Neural crest cell (in vitro differentiated cells): ENCODE data around the gene EYS. TPM values are rescaled to one million over a fixed set of nuclear protein-coding genes. Genes with fewer than 3 reads are reported as not detected.

Experiments used
- DNase-seq: peaks from one replicate; pipeline ENCODE4 v3.0.0; 2021; ENCODE audit warnings: low read depth, mixed read lengths, low spot score
- H3K27ac Mint-ChIP-seq: one replicate; pipeline ENCODE4 v1.8.0; 2021; ENCODE audit warnings: mild to moderate bottlenecking, mixed read lengths; ENCODE audit not compliant: unreplicated experiment
- H3K27me3 Mint-ChIP-seq: 2 replicates; pipeline ENCODE4 v1.8.0; 2021; ENCODE audit warnings: low read depth, mild to moderate bottlenecking, mixed read lengths
- H3K36me3 Mint-ChIP-seq: 2 replicates; pipeline ENCODE4 v1.8.0; 2021; ENCODE audit warnings: low read depth, mild to moderate bottlenecking, mixed read lengths
- H3K4me1 Mint-ChIP-seq: 2 replicates; pipeline ENCODE4 v1.8.0; 2021; ENCODE audit warnings: mixed read lengths
- H3K4me3 Mint-ChIP-seq: one replicate; pipeline ENCODE4 v1.8.0; 2021; ENCODE audit warnings: mild to moderate bottlenecking, mixed read lengths
- H3K9me3 Mint-ChIP-seq: 2 replicates; pipeline ENCODE4 v1.8.0; 2021; ENCODE audit warnings: mixed read lengths
- total RNA-seq: library from RNA; stranded (reverse); gene quantifications from 2 replicates; pipeline ENCODE4 v1.2.1, GENCODE V29; 2021
- TF ChIP-seq, protein P1 (sequence below): fragments of 200-600 bp; sonication (generic); conservative IDR thresholded peaks from 2 replicates; pipeline ENCODE4 v1.5.0; 2021; ENCODE audit warnings: antibody characterized with exemption, mild to moderate bottlenecking

EYS gene
- total RNA-seq, 1 donor from 2014 or later = 0.40 TPM

DNA sequence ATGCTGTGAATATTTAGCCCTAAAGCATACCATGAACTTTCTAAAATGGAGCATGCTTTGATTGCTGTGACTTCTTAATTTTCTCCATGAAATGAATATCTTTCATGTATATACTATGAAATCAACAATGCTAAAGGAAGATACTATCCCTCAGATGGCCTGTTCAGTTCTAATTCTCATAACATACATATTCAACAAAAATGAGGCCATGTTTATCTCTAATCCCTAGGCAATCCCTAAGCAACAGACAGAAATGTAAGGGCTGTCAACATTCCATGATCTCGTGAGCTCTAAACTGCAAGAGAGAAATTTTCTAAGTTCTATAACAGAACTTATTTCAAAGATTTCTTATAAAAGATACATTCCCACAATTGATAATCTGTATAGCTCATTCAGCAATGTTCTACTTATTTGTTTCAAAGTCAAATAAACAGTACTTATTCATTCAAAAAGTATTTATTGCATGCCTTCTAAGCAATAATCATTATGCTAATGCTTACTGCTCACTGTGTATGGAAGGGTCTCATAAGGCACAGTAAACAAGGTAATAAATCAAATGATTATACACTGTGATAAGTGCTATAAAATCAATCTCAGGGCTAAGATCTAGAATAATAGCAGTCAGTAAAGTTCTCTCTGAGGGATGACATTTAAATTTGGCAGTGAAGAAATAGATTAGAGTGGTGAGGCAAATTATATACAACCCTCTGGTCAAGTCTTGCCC is 1578.6 kb downstream of the EYS start:
- no peak overlapping the region for H3K4me3 Mint-ChIP-seq
- H3K36me3 Mint-ChIP-seq = no peaks in the 10 kb centered on the region
- H3K4me1 Mint-ChIP-seq = no peaks in the 10 kb centered on the region
- no peak overlapping the region for H3K27ac Mint-ChIP-seq
- no peaks in the 10 kb centered on the region for H3K9me3 Mint-ChIP-seq
- DNase-seq = no peak
- no peaks in the 10 kb centered on the region for H3K27me3 Mint-ChIP-seq
- TF ChIP-seq, protein P1, sequence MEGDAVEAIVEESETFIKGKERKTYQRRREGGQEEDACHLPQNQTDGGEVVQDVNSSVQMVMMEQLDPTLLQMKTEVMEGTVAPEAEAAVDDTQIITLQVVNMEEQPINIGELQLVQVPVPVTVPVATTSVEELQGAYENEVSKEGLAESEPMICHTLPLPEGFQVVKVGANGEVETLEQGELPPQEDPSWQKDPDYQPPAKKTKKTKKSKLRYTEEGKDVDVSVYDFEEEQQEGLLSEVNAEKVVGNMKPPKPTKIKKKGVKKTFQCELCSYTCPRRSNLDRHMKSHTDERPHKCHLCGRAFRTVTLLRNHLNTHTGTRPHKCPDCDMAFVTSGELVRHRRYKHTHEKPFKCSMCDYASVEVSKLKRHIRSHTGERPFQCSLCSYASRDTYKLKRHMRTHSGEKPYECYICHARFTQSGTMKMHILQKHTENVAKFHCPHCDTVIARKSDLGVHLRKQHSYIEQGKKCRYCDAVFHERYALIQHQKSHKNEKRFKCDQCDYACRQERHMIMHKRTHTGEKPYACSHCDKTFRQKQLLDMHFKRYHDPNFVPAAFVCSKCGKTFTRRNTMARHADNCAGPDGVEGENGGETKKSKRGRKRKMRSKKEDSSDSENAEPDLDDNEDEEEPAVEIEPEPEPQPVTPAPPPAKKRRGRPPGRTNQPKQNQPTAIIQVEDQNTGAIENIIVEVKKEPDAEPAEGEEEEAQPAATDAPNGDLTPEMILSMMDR = no peak

DNA sequence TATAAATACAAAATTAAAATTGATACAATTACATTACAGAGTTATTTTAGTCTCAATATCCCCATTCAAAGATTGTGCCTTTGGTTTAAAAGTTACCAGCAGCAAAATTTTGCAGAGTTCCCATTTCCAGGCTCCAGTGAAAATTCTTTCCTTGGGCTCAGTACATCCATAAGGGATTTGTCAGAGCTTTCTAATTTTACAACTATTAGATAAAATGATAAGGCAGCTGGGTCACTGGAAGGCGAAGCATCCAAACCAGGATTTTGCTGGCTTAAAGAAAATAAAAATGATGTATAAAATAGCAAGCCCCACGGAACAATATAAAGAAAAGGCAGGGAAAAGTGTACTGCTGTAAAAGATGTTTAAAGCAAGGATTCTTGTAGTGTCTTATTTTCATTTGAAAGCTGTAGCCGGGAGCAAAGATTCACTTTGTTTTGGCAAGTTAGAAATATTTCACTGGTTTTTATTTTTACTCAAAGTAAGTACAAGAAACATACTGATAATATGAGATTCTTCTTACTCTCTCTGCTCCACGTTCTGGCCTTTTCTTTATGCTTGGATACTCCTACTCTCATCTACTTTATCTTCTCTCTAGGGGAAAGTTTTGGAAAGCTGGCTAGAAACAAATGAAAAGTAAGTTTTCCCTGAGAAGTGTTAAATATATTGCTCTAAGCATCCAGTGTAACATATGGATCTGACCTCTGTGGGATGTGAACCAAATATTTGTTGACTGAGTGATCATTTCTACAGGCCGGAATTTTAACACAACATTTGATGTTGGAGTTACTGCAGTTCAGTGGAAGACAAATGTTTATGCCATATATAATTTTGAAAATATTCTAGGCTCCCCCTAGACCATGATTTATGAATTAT is 1583.0 kb downstream of the EYS start:
- H3K27ac Mint-ChIP-seq = no peak overlapping the region
- TF ChIP-seq, protein P1 = no peak

DNA sequence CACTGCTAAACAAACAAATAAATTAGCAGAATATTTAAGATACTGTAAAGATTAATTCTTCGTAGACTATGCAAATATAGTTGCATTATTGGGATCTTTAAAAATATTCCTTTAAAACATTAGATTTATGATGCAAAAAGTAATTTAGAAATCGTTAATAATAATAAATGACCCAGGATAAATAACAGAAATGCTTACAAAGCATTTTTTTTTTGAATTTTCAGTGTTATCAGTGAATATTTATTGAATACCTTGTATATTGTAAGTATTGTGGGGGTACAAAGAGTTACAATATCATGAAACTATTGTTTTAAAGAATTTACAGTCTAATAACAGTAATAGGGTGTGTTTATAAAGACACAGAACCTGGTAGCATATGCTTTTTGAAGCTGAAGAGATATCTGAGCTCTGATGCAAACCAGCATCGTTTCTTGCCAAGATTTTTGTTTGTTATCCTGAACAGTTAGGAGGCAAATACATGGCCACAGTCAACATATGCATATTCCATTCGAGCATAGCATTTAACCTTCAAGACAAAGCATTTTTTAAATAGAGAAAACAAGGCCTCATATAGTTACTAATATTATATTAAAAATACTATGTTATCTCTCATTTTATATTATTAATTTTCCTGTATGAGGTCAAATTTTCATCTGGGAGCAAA is 1584.2 kb downstream of the EYS start:
- H3K4me3 Mint-ChIP-seq = no peak overlapping the region
- TF ChIP-seq, protein P1 = no peak
- no peaks in the 10 kb centered on the region for H3K4me1 Mint-ChIP-seq
- no peaks in the 10 kb centered on the region for H3K27me3 Mint-ChIP-seq
- no peak overlapping the region for H3K27ac Mint-ChIP-seq
- no peaks in the 10 kb centered on the region for H3K36me3 Mint-ChIP-seq
- H3K9me3 Mint-ChIP-seq = no peaks in the 10 kb centered on the region
- DNase-seq = no peak

More for the DNA sequence above, 1583.0 kb downstream of the EYS start:
- no peaks in the 10 kb centered on the region for H3K9me3 Mint-ChIP-seq
- DNase-seq = no peak
- no peaks in the 10 kb centered on the region for H3K4me1 Mint-ChIP-seq
- no peak overlapping the region for H3K4me3 Mint-ChIP-seq
- H3K27me3 Mint-ChIP-seq = no peaks in the 10 kb centered on the region
- H3K36me3 Mint-ChIP-seq = no peaks in the 10 kb centered on the region

DNA sequence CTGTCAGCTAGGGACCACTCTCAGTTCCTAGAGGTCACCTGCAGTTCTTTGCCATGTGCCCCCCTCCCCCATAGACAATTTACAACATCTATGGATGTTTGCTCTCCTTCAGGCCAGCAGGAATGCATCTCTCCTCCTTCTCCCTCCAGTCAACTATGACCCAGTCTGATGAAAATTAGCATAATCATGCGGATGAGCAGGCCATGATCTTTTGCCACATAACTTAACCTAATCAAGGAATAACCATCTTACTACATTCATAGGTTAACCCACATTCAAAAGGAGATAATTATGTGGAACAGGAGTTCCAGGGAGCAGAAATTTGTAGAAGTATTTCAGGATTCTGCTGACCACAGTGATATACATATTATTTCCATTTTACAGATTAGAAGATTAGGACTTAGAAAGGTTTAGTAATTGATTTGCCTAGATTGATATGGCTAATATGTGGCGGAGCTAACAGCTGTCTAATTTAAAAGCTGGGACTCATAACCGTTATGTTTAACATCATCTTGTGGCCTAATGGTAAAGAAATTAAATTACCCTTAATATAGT is 1585.9 kb downstream of the EYS start:
- Mint-ChIP-seq H3K4me3 (no peak overlapping the region), H3K27me3 (no peaks in the 10 kb centered on the region), H3K9me3 (no peaks in the 10 kb centered on the region), H3K4me1 (no peaks in the 10 kb centered on the region), H3K27ac (no peak overlapping the region), H3K36me3 (no peaks in the 10 kb centered on the region)
- no peak for DNase-seq
- TF ChIP-seq, protein P1 = no peak

DNA sequence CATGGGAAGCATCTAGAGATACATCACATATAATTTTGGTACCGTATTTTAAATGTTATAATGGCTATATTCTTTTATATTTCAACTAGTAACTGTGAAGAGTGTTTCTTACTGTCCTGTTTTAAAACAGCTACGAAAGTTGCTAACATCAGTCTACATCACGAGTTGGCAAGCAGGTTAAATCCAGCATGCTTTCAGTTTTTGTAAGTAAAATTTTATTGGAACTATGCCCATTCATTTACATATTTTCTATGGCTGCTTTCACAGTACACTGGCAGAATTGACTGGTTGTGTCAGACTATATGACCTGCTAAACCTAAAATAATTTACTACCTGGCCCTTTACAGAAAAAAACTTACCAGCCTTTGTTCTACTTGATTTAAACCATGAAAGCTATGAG is 1593.3 kb downstream of the EYS start:
- TF ChIP-seq, protein P1 = no peak
- no peak for DNase-seq
- H3K9me3 Mint-ChIP-seq = no peaks in the 10 kb centered on the region
- H3K27me3 Mint-ChIP-seq = no peaks in the 10 kb centered on the region
- no peak overlapping the region for H3K27ac Mint-ChIP-seq
- H3K4me3 Mint-ChIP-seq = no peak overlapping the region
- no peaks in the 10 kb centered on the region for H3K4me1 Mint-ChIP-seq
- no peaks in the 10 kb centered on the region for H3K36me3 Mint-ChIP-seq
